Testis (tissue), 2 donors: ENCODE results near the gene RDH12.

Experiments used
- CTCF ChIP-seq, 3 experiments: fragments of 450-650 bp in 2 of 3; fragments of 200-600 bp in 1 of 3; sonication (generic) in 1 of 3; IDR thresholded peaks; one replicate each; pipeline ENCODE4 v1.5.1; 2016 to 2019; ENCODE audit warnings: antibody characterized with exemption in 3 of 3, mild to moderate bottlenecking in 2 of 3, moderate library complexity in 1 of 3
- POLR2A ChIP-seq: fragments of 450-650 bp; IDR thresholded peaks from one replicate; pipeline ENCODE4 v1.6.1; 2017; ENCODE audit warnings: antibody characterized with exemption, mild to moderate bottlenecking, moderate library complexity

DNA sequence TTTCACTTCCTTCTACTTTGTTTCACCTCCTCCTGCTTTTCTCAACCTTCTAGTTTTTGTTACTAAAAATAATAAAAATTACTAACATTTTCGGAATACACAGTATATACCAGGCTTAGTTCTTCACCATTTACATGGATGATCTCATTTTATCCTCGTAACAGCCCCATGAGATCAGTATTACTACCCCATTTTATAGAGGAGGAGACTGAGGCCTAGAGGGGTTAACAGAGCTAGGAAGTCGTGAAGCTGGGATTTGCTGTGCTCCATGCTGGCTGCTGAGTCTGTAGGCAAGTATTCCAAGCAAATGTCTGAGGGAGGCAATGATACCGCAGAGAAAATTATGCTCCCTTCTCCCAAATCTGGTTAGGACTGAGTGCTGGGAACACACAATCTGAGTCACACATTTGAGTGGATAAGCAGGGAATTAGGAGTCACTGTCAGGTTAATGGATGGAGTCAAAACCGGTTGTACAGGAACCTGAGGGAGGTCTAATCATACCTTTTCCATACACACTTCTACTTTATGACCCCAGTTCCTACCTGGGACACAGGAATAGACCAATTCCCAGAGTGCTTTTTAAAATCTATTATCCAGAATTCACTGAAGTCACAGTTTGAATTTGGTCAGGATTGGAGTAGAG, 63.6 kb downstream of the RDH12 start:
- TF ChIP-seq CTCF (IDR thresholded peaks at IDR 0.05): no peak
- no peak for TF ChIP-seq POLR2A
